Measurements from ENCODE around the gene LRRC47.
A peak's percentile ranks its signal among the peaks of the same experiment; 100 is the strongest.

The LRRC47 gene

GRCh38 chr1:3796215-3797061 lies at the start of gene LRRC47:
LRRC47 (minus strand) TSS chr1:3796498; CDS start chr1:3796476, 22 bp downstream.
- DNase-seq = peak; percentile 78

- no peak for DNase-seq
These were observed 46.6 kb upstream of the LRRC47 start for GRCh38 chr1:3842912-3843311.

- no peak for DNase-seq
These were observed 45.2 kb upstream of the LRRC47 start for GRCh38 chr1:3841491-3841890.

DNA sequence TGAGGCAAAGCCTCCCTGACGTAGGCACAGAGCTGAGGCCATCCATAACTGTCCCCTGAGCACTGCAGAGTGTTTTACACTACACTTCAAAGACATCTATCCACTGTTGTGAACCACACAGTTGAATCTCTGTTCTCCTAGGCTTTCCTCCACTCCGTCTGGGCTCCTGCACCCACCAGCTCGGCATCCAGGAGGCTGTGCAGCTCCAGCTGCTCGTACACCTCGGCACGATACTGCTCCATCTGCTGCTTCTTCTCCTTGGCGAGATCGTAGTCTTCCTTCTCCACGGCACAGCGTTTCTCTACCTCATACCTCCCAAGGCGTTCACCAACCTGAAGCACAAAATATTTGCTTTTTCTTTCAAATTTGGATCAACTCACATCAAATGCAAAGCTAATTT lies 42.5 kb upstream of the LRRC47 start:
- no peak for DNase-seq

GRCh38 chr1:3837685-3838084 lies 41.4 kb upstream of the LRRC47 start:
- DNase-seq = no peak

DNA sequence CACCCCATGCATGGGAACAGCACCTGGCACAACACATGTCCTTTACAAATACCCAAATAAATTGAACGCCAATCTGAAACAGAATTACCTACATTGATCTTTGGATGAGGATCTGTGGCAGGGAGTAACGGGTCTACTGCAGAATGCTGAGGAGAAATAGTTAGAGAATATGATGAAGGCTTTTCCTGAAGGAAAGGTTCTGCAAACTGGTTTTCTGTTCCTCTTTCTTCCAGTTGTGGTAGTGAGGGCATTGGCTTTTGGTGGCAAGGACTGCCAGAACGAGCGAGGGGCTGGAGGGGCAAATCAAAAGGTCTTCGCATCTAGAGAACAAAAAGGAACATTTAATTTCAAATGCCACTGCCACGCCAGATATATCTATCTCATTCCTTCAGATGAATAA lies 40.9 kb upstream of the LRRC47 start:
- DNase-seq = no peak

DNA sequence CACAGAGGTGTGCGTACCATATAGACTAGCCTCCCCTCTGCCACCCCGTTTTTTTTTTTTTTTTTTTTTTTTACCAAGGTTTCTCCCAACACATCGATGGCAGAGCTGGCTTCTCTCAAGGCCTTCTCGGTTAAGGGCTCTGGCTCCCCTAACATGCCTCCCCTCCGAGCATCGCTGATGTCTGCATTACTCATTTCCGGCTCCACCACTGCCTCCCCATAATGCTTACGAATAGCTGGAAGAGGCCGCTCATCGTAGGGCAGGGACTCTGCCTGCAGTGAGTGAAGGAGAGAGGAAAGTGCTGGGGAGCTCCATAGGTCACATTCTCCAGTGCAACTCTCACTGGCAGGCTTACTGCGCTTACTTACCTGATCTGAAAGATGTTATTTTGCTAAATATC lies 40.1 kb upstream of the LRRC47 start:
- no peak for DNase-seq

GRCh38 chr1:3834701-3835100 lies 38.4 kb upstream of the LRRC47 start:
- no peak for DNase-seq

DNA sequence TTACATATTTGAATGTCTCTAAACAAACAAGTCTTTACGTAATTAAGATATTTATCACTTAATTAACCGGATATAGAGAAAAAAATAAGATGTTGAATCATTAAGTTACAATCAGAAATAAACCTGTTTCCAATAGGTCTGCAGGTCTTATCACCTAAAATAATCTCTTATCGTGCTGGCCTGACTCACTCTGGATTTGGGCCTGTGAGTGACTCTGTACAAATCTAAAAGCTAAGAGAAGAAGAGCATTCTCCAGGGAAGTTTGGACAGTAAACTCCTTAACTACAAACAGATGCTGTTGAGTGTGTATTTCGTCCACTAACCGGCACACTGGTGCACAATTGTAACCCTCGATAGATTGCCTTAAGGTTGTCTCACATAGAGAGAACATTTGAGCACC lies 35.4 kb upstream of the LRRC47 start:
- no peak for DNase-seq

DNA sequence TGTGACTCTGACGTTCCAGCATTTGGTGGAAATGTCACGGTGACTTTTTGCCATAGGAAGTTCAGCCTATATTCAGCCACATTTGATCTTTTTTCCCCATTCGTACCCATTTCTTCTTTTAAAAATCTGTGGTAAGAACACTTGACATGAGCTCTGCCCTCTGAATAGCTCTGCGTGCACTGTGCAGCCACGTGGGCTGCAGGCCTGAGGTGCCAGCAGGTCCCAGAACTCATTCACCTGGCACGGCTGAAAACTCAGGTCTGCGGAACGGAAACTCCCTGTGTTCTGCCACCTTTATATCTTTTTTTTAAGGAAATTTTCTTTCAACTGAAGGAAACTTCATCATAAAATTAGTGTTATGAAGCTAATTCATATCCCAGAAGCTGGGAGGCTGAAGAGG lies 32.1 kb upstream of the LRRC47 start:
- DNase-seq = no peak

DNA sequence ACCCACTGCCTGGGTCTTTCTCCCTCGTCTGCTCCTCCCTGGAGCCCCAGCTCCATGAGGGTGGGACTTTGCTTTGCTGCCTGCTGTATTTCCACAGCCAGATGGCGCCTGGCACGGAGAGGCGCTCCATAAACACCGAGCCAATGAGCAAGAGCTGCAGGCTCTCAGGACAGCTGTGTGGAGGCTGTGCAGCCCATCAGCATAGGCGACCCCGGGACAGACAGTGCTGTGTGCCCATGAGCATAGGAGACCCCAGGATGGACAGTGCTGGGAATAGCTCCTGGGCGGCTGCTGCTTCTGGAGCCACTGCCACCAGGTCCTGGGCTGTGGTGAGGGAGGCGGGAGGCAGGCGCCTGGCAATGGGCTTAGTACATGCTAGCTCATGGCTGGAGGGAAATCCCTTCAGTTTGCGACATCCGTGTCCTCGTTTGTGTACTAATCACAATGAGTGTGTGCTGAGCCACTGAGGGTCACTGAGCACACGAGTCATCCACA lies 31.6 kb upstream of the LRRC47 start:
- DNase-seq = no peak

- no peak for DNase-seq
These were observed 29.1 kb upstream of the LRRC47 start for GRCh38 chr1:3825356-3825755.

DNA sequence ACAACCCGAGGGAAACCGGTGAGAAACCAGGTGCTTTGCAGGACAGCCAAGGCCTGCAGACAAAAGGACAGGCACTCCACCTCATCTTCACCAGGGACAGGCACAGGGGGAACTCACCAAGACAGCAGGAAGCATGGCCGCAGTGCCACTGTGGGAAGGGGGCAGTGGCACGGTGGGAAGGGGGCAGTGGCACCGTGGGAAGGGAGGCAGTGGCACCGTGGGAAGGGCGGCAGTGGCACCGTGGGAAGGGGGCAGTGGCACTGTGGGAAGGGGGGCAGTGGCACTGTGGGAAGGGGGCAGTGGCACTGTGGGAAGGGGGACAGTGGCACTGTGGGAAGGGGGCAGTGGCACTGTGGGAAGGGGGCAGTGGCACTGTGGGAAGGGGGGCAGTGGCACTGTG lies 28.4 kb upstream of the LRRC47 start:
- DNase-seq = no peak

- DNase-seq = no peak
These were observed 26.1 kb upstream of the LRRC47 start for GRCh38 chr1:3822421-3822820.

GRCh38 chr1:3821908-3822307 lies 25.6 kb upstream of the LRRC47 start:
- no peak for DNase-seq

- no peak for DNase-seq
These were observed 25.1 kb upstream of the LRRC47 start for GRCh38 chr1:3821447-3821846.

GRCh38 chr1:3821004-3821403 lies 24.7 kb upstream of the LRRC47 start:
- peak; percentile 74 for DNase-seq

- DNase-seq = no peak
These were observed 24.0 kb upstream of the LRRC47 start for GRCh38 chr1:3820316-3820715.

DNA sequence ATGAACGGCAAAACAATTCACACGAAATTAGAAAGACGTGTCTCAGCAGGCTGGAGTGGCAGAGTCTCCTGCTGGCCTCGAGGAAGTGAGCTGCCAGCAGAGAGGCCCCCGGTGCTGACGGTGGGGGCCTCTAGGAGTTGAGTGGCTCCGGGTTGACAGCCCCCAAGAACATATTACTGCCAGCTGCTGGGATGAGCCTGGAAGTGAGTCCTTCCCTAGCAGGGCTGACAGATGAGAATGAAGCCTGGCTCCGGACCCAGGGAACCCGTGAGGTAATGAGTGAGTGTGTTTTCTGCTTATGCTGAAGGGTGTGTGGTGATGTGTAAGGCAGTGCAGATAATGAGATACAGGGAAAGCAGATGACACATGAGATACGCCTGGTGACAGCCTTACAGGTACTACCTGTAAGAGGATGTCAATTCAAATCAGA lies 23.5 kb upstream of the LRRC47 start:
- no peak for DNase-seq

GRCh38 chr1:3817821-3818597 lies 21.7 kb upstream of the LRRC47 start:
- no peak for DNase-seq

- DNase-seq = no peak
These were observed 20.9 kb upstream of the LRRC47 start for GRCh38 chr1:3817138-3817740.

DNA sequence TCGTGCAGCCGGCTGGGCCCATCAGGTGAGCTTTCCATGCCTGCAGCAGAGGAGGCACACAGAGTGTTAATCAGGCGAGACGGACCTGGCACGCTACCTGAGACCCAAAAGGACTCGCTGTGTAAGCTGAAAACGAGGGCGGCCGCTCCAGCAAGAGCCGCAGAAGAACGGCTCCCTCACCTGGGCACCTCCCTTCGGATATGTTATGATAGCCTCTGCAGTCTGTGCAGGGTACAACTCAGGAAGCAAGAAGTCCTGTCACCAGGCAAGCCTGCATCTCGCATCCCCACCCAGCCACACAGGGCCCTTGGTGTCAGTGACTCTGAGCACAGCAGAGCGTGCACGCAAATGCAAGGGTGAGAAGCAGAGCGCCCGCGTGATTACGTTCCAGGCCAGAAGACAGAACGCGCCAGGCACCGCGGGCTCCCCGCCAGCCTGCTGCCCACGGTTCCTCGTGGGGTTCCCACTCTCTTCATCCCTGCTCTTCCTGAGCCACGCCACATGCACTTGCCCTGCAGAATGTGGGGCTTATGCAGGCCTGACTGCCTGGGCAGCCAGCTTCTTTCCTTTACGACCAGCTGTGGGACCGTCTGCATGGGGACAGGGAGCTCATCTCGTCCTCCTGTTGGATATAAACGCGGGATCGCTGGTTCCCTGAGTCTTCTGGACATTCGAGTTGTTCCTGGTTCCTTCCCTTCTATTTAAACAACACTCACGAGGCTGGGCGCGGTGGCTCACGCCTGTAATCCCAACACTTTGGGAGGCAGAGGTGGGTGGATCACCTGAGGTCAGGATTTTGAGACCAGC lies 20.2 kb upstream of the LRRC47 start:
- DNase-seq = no peak
